Stimulated activated CD4-positive, alpha-beta T cell treated with anti-CD3 and anti-CD28 coated beads, Interleukin-12 subunit alpha, Interleukin-12 subunit beta, amount 100 ng/mL, for 48 hours (primary cell): Measurements from ENCODE around the gene ANKRD39.
"Not testable (repeated sequence)": the region's sequence is repeated elsewhere in the genome, so short reads cannot be mapped to it uniquely, and the experiment has no call there.

Experiments used
- DNase-seq, 3 donors: peaks; one replicate each; pipeline ENCODE4 v3.0.0-alpha.2; 2020; ENCODE audit warnings: low read depth in 2 of 3, low spot score in 1 of 3

The ANKRD39 gene

DNA sequence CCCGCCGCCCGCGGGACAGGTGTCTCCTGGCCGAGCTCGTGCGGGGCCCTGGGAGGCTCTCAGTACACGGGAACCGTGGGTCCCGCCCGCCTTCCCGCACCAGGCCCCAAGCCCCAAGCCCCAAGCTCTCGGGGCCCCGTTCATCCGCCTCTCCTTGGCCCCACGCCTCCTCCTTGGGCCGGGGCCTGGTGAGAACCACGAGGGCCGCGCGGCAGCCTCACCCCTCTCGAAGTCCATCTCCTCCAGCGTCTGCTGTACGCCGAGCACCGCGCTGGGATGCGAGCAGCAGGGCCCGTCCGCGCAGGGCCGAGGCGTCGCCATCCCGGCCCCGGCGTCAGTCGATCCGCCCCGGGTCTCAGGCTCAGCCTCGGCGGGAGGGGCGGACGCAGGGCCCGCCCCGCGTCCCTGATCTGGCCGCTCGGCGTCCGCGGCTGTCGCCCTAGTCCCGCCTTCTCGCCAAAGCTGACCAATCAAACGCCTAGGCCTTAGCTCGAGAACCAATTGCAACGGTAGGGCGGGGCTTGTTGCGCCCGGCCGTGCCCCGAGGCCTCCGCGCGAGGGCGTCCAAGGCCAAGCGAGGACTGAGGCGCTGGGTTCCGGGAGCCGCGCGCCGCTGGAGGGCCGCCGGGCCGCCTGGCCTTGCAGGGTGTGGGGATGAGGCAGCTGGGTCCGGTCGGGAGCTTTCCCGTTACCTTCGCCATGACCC is at the start of gene ANKRD39:
ANKRD39 (minus strand) TSS at position 350 of the 706 bp plus-strand sequence; CDS start at position 321, 29 bp downstream.
- peak; percentile 96 to 98 (median 96) for DNase-seq

DNA sequence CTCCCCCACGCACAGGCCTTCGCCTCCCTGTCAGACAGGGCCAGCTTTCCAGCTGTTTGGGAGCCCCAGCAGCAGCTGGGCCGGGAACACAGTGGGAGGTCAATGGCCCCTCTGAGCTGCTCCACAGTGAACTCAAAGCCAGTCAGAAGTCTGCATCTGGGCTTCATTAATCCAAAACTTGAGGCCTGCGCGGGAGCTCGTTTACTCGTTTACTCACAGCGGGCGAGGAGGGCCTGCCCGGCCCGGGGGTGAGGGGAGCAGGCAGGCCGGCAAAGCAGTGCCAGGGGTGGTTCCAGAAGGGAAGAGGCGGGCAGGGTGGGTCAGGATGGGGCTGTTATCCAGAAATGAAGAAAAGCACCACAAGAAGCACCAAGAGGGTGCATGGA is 48.9 kb upstream of the ANKRD39 start:
- no peak for DNase-seq

GRCh38 chr2:96903815-96904214 is 46.0 kb upstream of the ANKRD39 start:
- DNase-seq, result no peak

- no peak for DNase-seq
Measured at GRCh38 chr2:96903318-96903717, 45.5 kb upstream of the ANKRD39 start.

- no peak for DNase-seq
Measured at GRCh38 chr2:96900237-96900636, 42.4 kb upstream of the ANKRD39 start.

- no peak for DNase-seq
Measured at GRCh38 chr2:96899413-96899741, 41.6 kb upstream of the ANKRD39 start.

- no peak for DNase-seq
Measured at GRCh38 chr2:96898641-96899412, 41.0 kb upstream of the ANKRD39 start.

GRCh38 chr2:96898135-96898505 is 40.3 kb upstream of the ANKRD39 start:
- no peak for DNase-seq

DNA sequence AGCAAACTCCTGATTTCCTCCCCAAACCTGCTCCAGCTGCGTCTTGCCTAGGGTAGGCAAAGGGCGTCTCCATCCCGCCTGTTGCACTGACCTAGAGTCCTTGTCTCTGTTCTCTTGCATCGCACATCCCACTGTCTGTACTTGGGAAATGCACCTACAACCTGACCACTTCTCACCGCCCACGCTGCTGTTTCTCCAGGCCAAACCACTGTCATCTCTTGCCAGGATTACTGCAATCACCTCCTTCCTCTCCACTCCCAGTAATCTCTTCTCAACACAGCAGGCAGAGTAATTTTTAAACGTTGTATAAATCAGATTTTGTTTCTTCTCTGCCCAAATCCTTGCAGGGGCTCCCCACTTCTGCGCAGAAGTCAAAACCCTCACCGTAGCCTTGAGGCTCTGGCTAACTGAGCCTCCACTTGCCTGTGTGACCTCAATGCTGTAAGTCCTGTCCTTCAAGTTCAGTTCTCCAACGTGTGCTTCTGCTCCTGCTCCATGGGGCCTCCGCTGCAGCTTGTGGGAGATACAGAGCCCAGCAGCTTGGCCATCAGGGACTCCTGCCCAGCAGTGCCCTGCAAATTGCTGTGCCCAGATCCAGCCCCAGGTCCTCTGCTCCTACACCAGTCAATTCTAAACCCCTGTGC is 39.8 kb upstream of the ANKRD39 start:
- DNase-seq, result no peak

- no peak for DNase-seq
Measured at GRCh38 chr2:96895746-96896651, 38.2 kb upstream of the ANKRD39 start.

DNA sequence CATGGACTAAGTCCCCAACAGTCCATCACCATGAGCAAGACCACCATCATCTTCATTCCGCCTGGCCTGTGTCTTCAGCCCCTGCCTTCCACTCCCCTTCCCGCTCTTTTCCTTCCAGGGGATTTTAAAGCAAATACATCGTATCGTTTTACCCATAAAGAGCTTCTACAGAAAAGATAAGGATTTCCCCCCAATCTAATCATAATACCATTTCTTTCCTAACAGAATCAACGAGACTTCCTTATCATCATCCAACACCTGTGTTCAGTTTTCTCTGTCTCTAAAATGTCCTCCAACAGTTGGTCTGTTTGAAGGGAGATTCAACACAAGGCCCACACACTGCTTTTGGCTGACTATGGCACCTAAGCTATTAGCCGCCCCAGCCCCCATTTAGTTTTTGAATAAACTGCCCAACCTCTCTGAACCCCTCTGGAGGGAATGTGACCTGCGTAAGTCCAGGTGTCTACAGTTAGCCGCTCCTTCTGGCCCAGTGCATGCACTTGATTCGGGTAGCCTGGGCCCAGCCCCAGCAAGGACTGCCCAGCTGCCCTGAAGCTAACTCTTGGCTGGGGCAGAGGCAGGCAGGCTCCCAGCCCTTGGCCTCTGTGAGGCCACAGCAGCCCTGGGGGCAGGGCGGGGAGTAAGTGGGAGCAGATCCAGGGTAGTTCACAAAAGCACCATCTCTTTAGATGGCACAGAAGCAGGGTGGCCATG is 37.4 kb upstream of the ANKRD39 start:
- DNase-seq, result no peak

DNA sequence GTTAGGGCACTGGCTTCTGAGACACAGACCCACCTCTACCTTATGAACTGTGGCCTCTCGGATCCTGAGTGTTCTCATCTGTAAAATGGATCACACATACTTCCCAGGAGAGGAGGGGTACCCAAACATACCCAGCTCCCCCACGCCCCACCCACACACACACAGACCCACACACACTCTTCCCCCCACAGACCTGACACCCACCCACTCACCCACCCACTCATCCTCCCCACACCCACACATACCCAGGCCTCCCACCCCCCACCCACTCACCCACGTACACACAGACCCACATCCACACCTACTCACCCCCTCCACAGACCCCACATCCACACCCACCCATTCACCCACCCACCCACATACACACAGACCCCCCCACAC is 36.3 kb upstream of the ANKRD39 start:
- no peak for DNase-seq

DNA sequence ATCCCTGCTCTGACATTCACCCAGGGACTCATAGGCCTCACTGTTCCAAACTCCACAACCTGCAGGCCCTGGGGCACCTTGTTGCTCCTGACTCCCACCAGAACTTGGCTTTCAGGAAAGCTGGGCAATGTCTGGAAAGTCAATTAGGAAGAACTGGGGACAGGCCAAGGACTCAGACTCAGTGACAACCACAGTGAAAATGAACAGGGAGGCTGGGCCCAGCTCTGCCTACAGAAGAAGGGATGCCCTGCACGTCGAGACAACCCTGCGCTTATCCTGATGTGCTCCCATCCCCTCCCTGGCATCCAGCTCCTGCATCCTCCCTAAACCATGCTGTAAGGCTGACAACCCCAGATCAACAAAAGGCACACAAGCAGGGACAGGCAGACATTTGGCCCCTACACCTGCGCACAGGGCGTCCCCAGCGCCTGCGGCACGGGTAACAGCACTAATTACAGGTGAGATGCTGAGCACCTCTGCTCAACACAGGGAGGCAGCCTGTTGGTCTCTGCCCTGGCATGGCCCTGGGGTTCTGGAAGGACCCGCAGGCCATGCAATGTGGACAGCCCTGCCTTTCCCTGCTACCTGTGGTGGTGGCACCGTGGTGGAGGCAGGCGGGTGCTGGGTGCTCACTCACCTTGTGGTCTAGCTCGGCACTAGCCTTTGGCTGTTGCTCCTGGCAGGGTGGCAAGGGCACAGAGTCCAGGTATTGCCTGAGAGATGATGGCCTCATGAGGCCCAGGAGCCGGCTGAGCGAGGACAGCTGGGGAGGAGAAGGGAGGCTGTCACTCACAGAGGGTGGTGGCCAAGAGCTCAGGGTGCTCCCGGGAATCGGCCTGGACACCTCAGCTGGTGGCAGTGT is 35.7 kb upstream of the ANKRD39 start:
- DNase-seq, result no peak

GRCh38 chr2:96891591-96892333 is 33.9 kb upstream of the ANKRD39 start:
- no peak for DNase-seq

DNA sequence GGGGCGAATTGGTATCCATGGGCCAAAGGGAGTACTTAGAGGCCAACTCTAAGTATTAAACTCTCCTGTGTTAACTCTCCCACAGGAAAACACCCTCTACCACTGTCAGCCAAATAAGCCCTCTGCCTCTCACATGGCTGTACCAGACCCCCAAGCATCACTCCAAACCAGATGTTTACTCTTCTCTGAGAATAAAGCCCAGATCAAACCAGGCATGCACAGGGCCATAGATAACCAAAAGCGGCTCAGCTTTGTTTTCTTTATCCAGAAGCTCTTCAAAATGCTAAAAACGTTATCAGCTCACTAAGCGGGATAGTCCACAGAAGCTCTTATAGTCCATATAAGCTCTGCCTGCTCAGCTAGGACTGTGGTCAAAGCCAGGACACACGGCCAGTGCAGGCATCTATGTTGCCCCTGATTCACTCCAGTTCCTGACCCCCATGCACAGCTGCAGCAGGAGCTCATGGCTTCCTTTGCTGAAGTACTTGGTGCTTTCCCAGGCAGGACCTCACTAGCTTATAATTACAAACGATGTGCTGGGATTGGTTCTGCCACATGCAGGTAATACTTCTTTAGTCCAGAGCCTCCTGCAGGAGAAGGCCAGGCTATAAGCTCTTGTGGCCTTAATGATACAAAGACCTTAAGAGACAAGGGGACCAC is 33.0 kb upstream of the ANKRD39 start:
- no peak for DNase-seq

DNA sequence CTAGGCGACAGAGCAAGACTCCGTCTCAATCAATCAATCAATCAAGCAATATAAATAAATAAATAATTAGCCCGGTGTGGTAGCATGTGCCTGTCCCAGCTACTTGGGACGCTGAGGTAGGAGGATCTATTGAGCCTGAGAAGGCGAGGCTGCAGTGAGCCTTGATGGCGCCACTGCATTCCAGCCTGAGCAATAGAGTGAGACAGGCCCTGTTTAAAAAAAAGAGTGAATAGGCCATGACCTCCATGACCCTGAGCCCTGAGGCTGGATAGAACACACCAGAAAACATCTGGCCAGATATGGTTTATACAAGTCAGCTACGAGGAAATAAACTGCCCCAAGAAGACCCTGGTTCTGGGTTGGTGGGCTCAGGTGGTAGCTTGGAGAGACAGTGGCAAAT is 32.4 kb upstream of the ANKRD39 start:
- no peak for DNase-seq

DNA sequence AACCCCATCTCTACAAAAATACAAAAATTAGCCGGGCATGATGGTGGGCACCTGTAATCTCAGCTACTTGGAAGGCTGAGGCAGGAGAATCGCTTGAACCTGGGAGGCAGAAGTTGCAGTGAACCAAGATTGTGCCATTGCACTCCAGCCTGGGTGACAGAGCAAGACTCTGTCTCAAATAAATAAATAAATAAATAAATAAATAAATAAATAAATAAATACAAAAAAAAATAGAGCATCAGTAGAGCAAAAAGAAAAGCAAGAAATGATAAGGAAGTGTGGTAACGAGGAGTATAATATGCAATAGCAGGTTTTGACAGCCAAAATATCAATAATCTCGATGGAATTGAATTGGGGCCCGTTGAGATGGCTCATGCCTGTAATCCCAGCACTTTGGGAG is 31.7 kb upstream of the ANKRD39 start:
- DNase-seq, result not testable (repeated sequence)
